Measurements from ENCODE around the gene MAP3K14.
"Not testable (repeated sequence)": the region's sequence is repeated elsewhere in the genome, so short reads cannot be mapped to it uniquely, and the experiment has no call there.

Gene MAP3K14

GRCh38 chr17:45314741-45315647 lies 1.8 kb downstream of the MAP3K14 start:
- peak in 1 of 2 experiments; percentile 27 for DNase-seq

GRCh38 chr17:45313996-45314740 lies 2.7 kb downstream of the MAP3K14 start:
- DNase-seq, result no peak

GRCh38 chr17:45313421-45313771 lies 3.4 kb downstream of the MAP3K14 start:
- DNase-seq, result no peak

- DNase-seq, result no peak
These were observed 4.1 kb downstream of the MAP3K14 start for GRCh38 chr17:45312477-45313420.

GRCh38 chr17:45311760-45312476 lies 4.9 kb downstream of the MAP3K14 start:
- no peak for DNase-seq

GRCh38 chr17:45311401-45311759 lies 5.4 kb downstream of the MAP3K14 start:
- no peak for DNase-seq

GRCh38 chr17:45310380-45311324 lies 6.2 kb downstream of the MAP3K14 start:
- DNase-seq, result peak in 1 of 2 experiments; percentile 23

GRCh38 chr17:45309400-45309799 lies 7.4 kb downstream of the MAP3K14 start:
- DNase-seq, result no peak

- DNase-seq, result no peak
These were observed 8.0 kb downstream of the MAP3K14 start for GRCh38 chr17:45308840-45309239.

GRCh38 chr17:45308016-45308365 lies 8.8 kb downstream of the MAP3K14 start:
- DNase-seq, result no peak

- DNase-seq, result no peak
These were observed 9.4 kb downstream of the MAP3K14 start for GRCh38 chr17:45307290-45308015.

GRCh38 chr17:45306623-45307022 lies 10.2 kb downstream of the MAP3K14 start:
- no peak for DNase-seq

GRCh38 chr17:45306094-45306493 lies 10.7 kb downstream of the MAP3K14 start:
- no peak for DNase-seq

- DNase-seq, result no peak
These were observed 11.2 kb downstream of the MAP3K14 start for GRCh38 chr17:45305530-45306087.

GRCh38 chr17:45302649-45303173 lies 14.1 kb downstream of the MAP3K14 start:
- DNase-seq, result no peak

GRCh38 chr17:45302220-45302619 lies 14.6 kb downstream of the MAP3K14 start:
- DNase-seq, result not testable (repeated sequence)

- no peak for DNase-seq
These were observed 15.1 kb downstream of the MAP3K14 start for GRCh38 chr17:45301674-45302073.

- no peak for DNase-seq
These were observed 16.6 kb downstream of the MAP3K14 start for GRCh38 chr17:45300060-45300751.

GRCh38 chr17:45299361-45299760 lies 17.5 kb downstream of the MAP3K14 start:
- DNase-seq, result no peak
